NT2/D1 (cell line): ENCODE measurements around the gene DLL1.

Experiments used
- DNase-seq: peaks from one replicate; pipeline ENCODE4 v3.0.0-alpha.2; 2011; ENCODE audit warnings: low read depth, low spot score
- H3K27me3 ChIP-seq: 2 replicates; pipeline ENCODE4 v1.6.0; 2011; ENCODE audit warnings: mild to moderate bottlenecking; ENCODE audit not compliant: insufficient read length, insufficient read depth
- H3K36me3 ChIP-seq: 2 replicates; pipeline ENCODE4 v1.6.1; 2011; ENCODE audit warnings: mild to moderate bottlenecking, low read length, mixed read lengths; ENCODE audit not compliant: insufficient read depth, insufficient read length
- H3K4me1 ChIP-seq: 2 replicates; pipeline ENCODE4 v1.5.1; 2011; ENCODE audit not compliant: insufficient read depth, insufficient read length
- H3K4me3 ChIP-seq: 2 replicates; pipeline ENCODE4 v1.5.1; 2011; ENCODE audit warnings: low read depth; ENCODE audit not compliant: insufficient read length
- H3K9ac ChIP-seq: 2 replicates; pipeline ENCODE4 v1.6.0; 2011; ENCODE audit warnings: low read depth; ENCODE audit not compliant: insufficient read length
- H3K9me3 ChIP-seq: 2 replicates; pipeline ENCODE4 v1.5.1; 2011; ENCODE audit warnings: mild to moderate bottlenecking, low read length; ENCODE audit not compliant: insufficient read depth
- SUZ12 ChIP-seq: IDR thresholded peaks from 2 replicates; pipeline ENCODE4 v1.6.1; 2011; ENCODE audit not compliant: insufficient read length, insufficient read depth; ENCODE audit errors: extremely low read depth
- YY1 ChIP-seq: IDR thresholded peaks from 2 replicates; pipeline ENCODE4 v1.6.1; 2011; ENCODE audit not compliant: insufficient read length, insufficient read depth
- ZNF274 ChIP-seq: IDR thresholded peaks from 2 replicates; pipeline ENCODE4 v1.6.1; 2011; ENCODE audit warnings: mild to moderate bottlenecking, low read depth, low read length

DLL1 gene

GRCh38 chr6:170262489-170263088, 28.3 kb downstream of the DLL1 start:
- no peak overlapping the region for H3K4me3 ChIP-seq
- no peaks in the 10 kb centered on the region for H3K27me3 ChIP-seq
- no peaks in the 10 kb centered on the region for H3K9me3 ChIP-seq
- no peak for DNase-seq
- H3K4me1 ChIP-seq, result no peaks in the 10 kb centered on the region
- no peaks in the 10 kb centered on the region for H3K36me3 ChIP-seq
- TF ChIP-seq SUZ12 (no peak), YY1 (no peak), ZNF274 (no peak)
- H3K9ac ChIP-seq, result no peak overlapping the region

- Histone ChIP-seq H3K4me3 (no peak overlapping the region), H3K4me1 (no peaks in the 10 kb centered on the region), H3K36me3 (no peaks in the 10 kb centered on the region), H3K27me3 (no peaks in the 10 kb centered on the region), H3K9ac (no peak overlapping the region), H3K9me3 (no peaks in the 10 kb centered on the region)
- no peak for DNase-seq
- TF ChIP-seq ZNF274 (no peak), SUZ12 (no peak), YY1 (no peak)
These were observed 29.0 kb downstream of the DLL1 start for GRCh38 chr6:170261643-170262488.

DNA sequence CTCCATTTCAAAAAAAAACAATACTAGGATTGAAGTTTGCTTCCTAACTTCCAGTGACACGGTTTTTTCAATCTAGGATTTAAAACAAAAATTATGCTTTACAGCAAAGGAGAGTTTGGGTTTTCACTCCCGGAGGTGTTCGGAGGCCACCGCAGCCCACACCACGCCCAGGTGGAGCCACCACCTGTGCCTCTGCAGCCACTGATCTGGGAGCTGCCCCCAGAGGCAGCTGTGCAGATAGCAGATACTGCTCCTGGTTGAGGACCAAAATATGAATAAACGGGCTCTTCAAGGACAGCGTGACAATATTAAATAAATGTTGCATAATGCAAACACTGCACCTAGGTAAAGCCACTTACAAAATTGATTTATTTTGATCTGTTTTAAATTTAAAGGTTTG, 30.2 kb downstream of the DLL1 start:
- Histone ChIP-seq H3K9ac (no peak overlapping the region), H3K36me3 (no peaks in the 10 kb centered on the region), H3K4me3 (no peak overlapping the region), H3K4me1 (no peaks in the 10 kb centered on the region), H3K27me3 (no peaks in the 10 kb centered on the region), H3K9me3 (no peaks in the 10 kb centered on the region)
- no peak for DNase-seq
- TF ChIP-seq SUZ12 (no peak), ZNF274 (no peak), YY1 (no peak)

GRCh38 chr6:170259278-170259677, 31.6 kb downstream of the DLL1 start:
- Histone ChIP-seq H3K9ac (no peak overlapping the region), H3K27me3 (no peaks in the 10 kb centered on the region), H3K9me3 (no peaks in the 10 kb centered on the region), H3K4me3 (no peak overlapping the region), H3K4me1 (no peaks in the 10 kb centered on the region), H3K36me3 (no peaks in the 10 kb centered on the region)
- no peak for DNase-seq
- TF ChIP-seq ZNF274 (no peak), SUZ12 (no peak), YY1 (no peak)

DNA sequence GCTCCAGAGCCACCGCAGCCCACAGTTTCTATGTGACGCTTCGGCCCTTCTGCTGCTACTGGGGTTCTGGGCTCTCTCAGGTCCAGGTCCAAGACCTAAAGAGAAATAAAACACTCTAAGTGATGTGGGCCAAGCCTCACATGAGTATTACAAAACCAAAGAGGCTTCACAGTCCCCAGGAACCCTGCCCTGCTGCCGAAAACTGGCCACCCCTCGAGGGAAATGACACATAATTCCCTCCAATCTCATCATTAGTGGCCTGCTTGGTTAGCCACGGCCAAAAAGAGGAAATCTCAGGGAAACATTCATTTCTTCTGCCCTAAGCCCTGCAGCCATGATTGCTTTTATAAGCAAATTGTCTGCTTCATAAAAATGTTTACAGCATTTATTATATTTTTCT, 32.5 kb downstream of the DLL1 start:
- Histone ChIP-seq H3K4me3 (no peak overlapping the region), H3K9me3 (no peaks in the 10 kb centered on the region), H3K27me3 (no peaks in the 10 kb centered on the region), H3K4me1 (no peaks in the 10 kb centered on the region), H3K9ac (no peak overlapping the region), H3K36me3 (no peaks in the 10 kb centered on the region)
- TF ChIP-seq SUZ12 (no peak), YY1 (no peak), ZNF274 (no peak)
- DNase-seq, result no peak

GRCh38 chr6:170257376-170257775, 33.5 kb downstream of the DLL1 start:
- H3K9me3 ChIP-seq, result no peaks in the 10 kb centered on the region
- DNase-seq, result no peak

GRCh38 chr6:170256641-170257040, 34.2 kb downstream of the DLL1 start:
- H3K9me3 ChIP-seq, result no peaks in the 10 kb centered on the region

More at GRCh38 chr6:170257376-170257775, 33.5 kb downstream of the DLL1 start:
- Histone ChIP-seq H3K9ac (no peak overlapping the region), H3K27me3 (no peaks in the 10 kb centered on the region), H3K36me3 (no peaks in the 10 kb centered on the region), H3K4me1 (no peaks in the 10 kb centered on the region), H3K4me3 (no peak overlapping the region)
- no peak for TF ChIP-seq SUZ12
- no peak for TF ChIP-seq YY1
- no peak for TF ChIP-seq ZNF274

More at GRCh38 chr6:170256641-170257040, 34.2 kb downstream of the DLL1 start:
- Histone ChIP-seq H3K36me3 (no peaks in the 10 kb centered on the region), H3K9ac (no peak overlapping the region), H3K27me3 (no peaks in the 10 kb centered on the region), H3K4me3 (no peak overlapping the region), H3K4me1 (no peaks in the 10 kb centered on the region)
- no peak for DNase-seq
- TF ChIP-seq ZNF274 (no peak), SUZ12 (no peak), YY1 (no peak)
